GM19035 (cell line): ENCODE measurements around the gene N4BP2L2.

Experiments used
- ATAC-seq: cut with Tn5 transposase; IDR thresholded peaks from one replicate; pipeline ENCODE4 v1.9.1; 2021; ENCODE audit not compliant: unreplicated experiment

The N4BP2L2 gene

DNA sequence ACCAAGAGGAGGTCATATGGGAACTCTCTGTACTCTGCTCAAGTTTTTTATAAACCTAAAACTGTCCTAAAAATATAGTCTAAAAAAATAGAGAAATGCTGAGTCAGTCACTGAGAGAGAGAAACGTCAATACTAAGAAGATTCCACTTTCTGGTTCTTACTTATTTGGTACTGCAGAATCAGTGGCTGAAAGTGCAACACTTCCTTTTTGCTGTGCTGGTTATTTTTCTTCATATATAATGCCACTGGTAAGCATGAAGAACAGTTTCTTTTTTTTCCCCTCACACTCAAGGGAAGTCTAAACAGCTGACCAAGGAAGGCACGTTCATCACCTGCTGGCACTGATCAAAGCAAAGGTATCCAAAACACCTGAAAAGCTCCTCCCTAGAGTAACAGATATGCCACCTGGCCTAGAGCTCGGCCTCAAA, 66.4 kb downstream of the N4BP2L2 start:
- peak; percentile 77 for ATAC-seq

- ATAC-seq: peak; percentile 7
Measured at GRCh38 chr13:32471187-32471922, 67.2 kb downstream of the N4BP2L2 start.

DNA sequence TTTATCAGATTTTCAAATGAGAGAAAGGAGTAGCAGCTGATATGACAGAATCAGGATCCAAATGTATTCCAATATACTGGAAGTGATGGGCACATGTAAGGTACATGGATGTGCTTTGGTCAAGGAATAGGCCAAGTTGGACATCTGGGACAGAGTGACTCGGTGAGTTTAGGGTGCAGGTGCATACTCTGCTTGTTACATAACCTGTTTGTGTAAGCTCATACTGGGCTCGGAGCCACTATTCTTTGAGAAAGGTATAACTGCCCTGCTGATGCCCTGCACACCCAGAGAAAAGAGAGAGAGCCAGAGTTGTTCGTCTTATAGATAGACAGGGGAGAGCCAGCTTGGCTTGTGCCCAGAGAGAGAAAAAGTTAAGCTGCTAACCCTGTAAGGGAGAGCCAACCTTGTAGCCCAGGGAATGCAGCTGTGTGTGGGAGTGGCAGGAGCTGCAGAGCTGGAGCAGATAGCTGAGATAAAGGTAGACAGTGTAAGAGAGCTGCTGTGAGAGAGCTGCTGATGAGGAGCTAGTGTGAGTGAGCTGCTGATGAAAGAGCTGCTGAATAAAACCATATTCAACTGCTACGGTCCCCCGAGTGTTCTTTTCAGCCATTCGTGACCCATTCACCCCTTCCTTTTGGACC, 70.0 kb downstream of the N4BP2L2 start:
- no peak for ATAC-seq

DNA sequence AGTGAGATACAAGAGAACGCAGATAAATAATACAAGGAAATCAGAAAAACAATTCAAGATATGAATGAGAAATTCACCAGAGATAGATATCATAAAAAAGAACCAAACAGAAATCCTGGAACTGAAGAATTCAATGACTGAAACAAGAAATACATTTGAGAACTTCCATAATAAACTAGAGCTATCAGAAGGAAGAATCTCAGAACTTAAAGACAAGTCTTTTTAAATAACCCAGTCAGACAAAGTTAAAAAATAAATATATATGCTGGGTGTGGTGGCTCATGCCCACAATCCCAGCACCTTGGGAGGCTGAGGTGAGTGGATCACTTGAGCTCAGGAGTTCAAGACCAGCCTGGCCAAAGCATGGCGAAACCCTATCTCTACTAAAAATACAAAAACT, 82.0 kb downstream of the N4BP2L2 start:
- no peak for ATAC-seq

DNA sequence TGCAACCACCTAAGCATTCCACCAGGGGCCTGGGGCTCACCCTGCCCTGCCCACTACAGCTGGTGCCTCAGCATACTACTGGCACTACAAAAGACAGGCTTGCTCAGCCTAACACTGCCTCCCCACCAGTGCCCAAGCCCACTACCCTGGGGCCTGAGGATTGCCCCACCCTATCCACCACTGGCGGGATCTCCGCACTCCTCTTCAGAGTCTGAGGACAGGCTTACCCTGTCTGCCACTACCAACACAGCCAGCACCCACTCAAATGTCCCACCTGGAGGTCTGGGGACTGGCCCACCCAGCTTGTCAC, 83.0 kb downstream of the N4BP2L2 start:
- ATAC-seq: no peak

- no peak for ATAC-seq
Measured at GRCh38 chr13:32454886-32455593, 83.6 kb downstream of the N4BP2L2 start.

DNA sequence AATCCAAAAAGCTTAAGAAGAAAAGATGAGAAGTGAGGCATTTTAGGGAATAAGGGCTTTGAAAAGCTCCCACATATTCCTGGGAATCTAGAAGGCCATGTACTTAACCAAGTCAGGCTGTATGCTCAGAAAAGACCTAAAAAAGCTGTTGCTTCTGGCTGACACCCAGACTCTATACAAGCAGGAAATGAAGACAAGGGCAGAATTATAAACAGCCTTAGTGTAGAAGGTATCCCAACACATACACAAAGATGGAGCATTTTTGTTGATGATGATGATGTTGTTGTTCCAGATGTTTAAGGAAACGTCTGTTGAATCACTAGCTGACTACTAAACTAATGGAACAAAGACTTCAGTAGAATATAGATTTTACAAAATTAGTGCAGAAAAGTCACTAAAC, 84.6 kb downstream of the N4BP2L2 start:
- no peak for ATAC-seq

DNA sequence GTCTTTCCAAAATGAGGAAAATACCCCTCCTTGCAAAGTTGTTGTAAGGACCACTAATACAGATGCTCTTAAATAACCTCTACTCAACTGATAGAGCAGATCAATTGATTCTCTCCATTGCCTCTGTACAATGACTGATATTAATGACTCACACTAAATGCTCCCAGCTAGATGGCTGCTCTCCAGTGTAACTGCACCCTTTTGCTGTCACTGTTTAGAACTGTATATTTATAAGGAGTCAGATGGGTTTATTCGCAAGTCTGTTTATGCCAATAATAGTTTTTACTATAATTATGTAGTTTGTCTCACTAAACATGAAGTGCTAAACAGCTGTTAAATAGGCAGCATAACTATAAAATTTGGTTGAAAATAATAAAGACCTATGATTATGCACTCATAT, 89.6 kb downstream of the N4BP2L2 start:
- ATAC-seq: no peak

DNA sequence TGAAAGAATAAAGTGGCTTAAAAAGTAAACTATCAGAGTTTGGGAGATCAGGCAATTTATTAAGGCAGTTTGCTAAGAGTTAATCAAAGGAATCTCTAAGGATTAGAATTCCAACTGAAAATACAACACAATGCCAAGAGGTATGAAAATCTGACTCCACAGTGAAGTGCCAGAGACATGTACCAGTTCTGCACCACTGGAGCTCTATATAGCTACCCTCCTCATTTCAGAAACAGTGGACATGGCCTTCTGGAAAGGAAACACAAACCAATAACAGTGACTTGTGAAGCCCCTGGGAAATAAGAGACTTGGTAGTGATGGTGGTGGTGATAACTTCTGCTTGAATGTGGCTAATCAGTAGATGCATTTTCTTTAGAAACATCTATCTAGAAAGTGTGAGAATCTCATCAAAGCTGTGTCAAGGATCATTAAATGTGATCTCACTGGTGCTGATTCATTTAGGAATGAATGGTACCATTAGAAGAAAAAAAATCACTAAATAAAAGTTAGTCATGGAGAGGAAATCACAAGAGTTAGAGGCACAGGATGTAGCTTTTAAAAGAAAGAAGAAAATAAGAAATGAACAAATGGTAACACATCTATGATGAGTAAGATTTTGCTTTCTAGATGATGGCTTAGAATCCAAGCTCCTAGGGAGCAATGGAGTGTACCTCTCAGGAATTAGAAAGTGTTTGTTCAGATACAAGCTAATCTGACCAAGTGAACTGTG, 90.5 kb downstream of the N4BP2L2 start:
- no peak for ATAC-seq

DNA sequence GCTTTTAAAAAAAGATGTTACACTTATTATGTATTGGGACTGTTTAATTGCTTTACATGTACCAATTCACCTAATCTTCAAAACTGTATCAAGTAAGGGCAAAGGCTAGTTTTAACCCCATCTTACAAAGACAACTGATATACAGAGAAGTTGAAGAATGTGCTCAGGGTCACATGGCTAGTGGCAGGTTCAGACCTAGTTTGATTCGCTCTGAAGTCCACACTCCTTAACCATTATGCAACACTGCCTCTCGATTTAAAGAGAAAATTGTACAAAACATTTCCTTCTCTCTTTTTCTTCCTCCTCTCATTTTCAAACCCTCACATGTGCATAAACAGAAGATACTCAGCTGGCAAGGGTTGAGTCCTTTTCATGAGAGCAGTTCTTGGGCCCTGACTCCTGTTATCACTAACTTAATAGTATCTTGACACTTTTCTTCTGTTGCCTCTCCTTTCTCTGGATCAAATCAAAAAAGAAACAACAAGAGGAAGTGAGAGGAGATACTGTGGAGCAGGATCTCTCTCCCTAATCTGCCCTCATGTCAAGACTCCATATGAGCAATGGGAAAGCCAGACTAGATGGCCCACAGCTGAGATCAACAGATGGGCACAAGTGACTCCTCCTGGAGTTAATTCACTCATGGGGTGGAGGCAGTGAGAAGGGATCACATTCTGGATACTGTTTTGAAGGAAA, 91.7 kb downstream of the N4BP2L2 start:
- no peak for ATAC-seq

DNA sequence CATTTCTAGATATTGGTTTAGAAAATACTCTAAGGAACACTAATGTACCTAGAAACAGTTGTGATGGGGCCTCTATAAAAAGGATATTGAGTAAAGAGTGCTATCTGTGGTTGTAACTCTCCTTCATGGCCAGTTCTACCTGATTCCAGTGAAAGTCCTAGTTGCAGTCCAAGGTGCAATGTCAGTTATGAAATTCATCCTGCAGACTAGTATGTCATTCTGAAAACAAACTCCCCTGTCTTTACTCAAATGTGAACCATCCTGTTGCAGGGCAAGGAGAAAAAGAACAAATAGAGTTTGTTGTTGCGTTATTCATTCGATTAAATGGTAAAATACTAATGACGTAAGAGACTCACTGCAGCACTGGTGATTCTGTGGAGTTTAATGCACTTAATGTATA, 92.4 kb downstream of the N4BP2L2 start:
- no peak for ATAC-seq

DNA sequence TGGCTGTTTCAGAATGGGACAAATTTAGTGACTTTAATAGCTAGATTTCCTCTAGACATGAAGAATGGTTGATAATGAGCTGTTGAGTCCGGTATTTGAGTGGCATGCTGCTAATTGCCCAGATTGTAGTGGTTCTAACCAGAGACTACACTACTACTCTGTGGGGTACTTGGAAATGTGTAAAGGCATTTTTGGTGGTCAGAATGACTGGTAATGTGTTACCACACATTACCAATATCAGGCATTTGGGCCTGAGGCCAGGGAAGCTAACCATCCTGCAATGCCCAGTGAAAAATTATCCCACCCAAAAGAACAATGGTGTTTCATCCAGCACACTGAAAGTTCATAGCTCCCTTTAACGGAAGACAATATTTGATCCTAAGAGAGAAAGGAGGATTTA, 93.1 kb downstream of the N4BP2L2 start:
- no peak for ATAC-seq

DNA sequence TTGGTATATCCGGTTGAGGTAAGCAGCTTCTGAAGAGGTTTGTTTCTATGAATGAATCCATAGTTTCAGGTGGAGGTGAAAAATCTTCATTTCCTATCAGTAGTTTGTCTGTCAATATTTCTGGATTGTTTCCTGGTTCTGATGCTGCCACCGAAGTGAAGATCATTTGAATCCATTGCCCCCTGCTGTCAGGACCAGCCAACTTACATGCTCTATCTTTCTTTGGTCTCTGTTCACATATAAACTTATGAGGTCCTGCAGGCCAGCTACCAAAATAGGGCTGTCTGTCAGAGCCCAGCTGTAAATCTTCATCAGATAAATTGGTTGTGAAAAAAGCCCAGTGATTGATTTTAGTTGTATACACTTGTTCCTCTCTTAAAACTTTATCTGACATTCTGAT, 95.5 kb downstream of the N4BP2L2 start:
- ATAC-seq: peak; percentile 61

- ATAC-seq: no peak
Measured at GRCh38 chr13:32438871-32439270, 99.7 kb downstream of the N4BP2L2 start.

- no peak for ATAC-seq
Measured at GRCh38 chr13:32432856-32433255, 105.7 kb downstream of the N4BP2L2 start.

DNA sequence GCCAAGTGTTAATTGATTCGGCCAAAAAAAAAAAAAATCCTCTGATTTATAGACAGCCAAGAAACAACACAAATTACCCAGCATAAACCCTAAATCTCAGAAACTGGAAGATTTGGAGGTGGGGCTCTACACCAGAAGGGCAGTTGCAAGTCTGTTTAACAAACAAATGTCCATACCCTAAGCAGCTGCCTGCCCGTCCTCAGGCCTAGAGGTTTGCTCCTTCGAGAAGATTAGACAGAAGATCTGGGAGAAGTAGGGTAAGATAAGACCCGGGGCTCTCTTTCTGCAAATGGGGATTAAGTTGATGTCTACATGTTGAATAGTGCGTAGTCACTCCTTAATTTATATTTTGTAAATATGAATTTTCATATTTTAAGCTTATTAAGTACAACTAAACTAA, 107.2 kb downstream of the N4BP2L2 start:
- no peak for ATAC-seq

- ATAC-seq: no peak
Measured at GRCh38 chr13:32430018-32430747, 108.4 kb downstream of the N4BP2L2 start.

- no peak for ATAC-seq
Measured at GRCh38 chr13:32429433-32429909, 109.1 kb downstream of the N4BP2L2 start.

DNA sequence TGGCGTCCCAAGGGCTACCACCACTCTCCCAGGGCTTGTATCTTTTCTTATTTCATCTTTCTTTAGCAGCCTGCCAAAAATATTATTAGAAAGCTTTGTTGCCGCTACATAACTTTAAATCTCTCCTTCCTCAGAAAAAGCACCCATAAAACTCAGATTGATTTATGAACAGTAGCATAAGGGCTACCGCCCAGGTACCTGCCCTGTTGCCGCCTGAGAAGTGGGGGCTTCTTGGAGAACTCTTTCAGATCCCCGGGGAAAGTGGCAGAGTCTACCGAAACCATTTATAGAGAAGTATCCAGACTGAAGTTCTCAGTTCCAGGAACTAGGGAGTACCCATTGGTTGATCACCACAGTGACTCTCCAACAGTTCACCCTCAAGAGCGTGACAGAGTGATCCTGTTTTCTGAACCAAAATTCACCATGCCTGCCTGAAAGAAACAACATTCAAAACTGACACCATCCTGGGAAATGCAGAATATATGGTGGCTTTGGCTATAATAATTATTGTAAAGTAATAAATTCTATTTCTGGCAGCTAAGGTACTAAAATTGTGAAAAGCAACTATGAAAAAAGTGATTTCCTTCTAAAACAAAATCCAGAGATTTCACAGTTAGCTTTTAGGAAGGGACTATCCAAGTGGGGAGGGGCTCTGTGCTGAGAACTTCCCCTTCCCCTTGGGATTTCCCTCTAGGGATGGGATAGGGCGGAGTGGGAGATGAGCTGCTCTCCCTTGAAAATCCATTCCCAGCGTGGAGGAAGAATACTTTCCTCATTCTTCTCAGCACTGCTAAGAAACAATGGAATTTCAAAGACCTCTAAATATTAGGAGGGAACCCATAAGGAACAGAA, 109.8 kb downstream of the N4BP2L2 start:
- no peak for ATAC-seq
